Measurements from ENCODE around the gene MPV17L. TPM values are rescaled to one million over a fixed set of nuclear protein-coding genes. Genes with fewer than 3 reads are reported as not detected.

Gene MPV17L
- total RNA-seq, 1 experiment from 2014 or later, result 0.11 TPM

- no peak for TF ChIP-seq CTCF (conservative IDR thresholded peaks at IDR 0.05)
- TF ChIP-seq EZH2 (IDR thresholded peaks at IDR 0.05; ENCODE audit: low read depth), result no peak
- Histone ChIP-seq H3K4me2 (no peak overlapping the region), H4K20me1 (ENCODE audit: insufficient read depth) (no peaks in the 10 kb centered on the region), H3K36me3 (ENCODE audit: low read depth) (no peaks in the 10 kb centered on the region), H3K9me3 (ENCODE audit: insufficient read depth, low read depth) (no peaks in the 10 kb centered on the region), H3K27ac (no peak overlapping the region), H2AFZ (no peak overlapping the region), H3K79me2 (ENCODE audit: low read depth) (no peaks in the 10 kb centered on the region), H3F3A (ENCODE audit: insufficient read depth, low read depth) (peaks cover 15% of the 10 kb centered on the region), H3K4me3 (no peak overlapping the region), H3K4me1 (replicated peaks; ENCODE audit: insufficient read depth) (peaks cover 10% of the 10 kb centered on the region), H3K27me3 (ENCODE audit: insufficient read depth, low read depth) (no peaks in the 10 kb centered on the region), H3K9me2 (ENCODE audit: insufficient read depth) (no peaks in the 10 kb centered on the region)
- BruUV-seq (replicated peaks), result no TSS peak
- ChIA-PET CTCF (no interaction called here), POLR2A (ENCODE audit: unreplicated experiment) (no interaction called here)
- intact Hi-C loops (cut with micrococcal nuclease; ENCODE audit: unreplicated experiment), result no loop called here
- no peak for DNase-seq
These were observed 51.3 kb downstream of the MPV17L start for GRCh38 chr16:15446901-15447300.

- no peaks in the 10 kb centered on the region for H3K4me1 ChIP-seq (replicated peaks; ENCODE audit: insufficient read depth)
- H4K20me1 ChIP-seq (ENCODE audit: insufficient read depth), result no peaks in the 10 kb centered on the region
- no TSS peak for BruUV-seq (replicated peaks)
- H3K79me2 ChIP-seq (ENCODE audit: low read depth), result no peaks in the 10 kb centered on the region
- TF ChIP-seq EZH2 (IDR thresholded peaks at IDR 0.05; ENCODE audit: low read depth) (no peak), CTCF (conservative IDR thresholded peaks at IDR 0.05) (no peak)
- no peaks in the 10 kb centered on the region for H3K36me3 ChIP-seq (ENCODE audit: low read depth)
- H3K4me2 ChIP-seq, result no peak overlapping the region
- no peaks in the 10 kb centered on the region for H3K9me3 ChIP-seq (ENCODE audit: insufficient read depth, low read depth)
- H2AFZ ChIP-seq, result no peak overlapping the region
- no peaks in the 10 kb centered on the region for H3K27me3 ChIP-seq (ENCODE audit: insufficient read depth, low read depth)
- H3K4me3 ChIP-seq, result no peak overlapping the region
- CTCF ChIA-PET, result no interaction called here
- POLR2A ChIA-PET (ENCODE audit: unreplicated experiment), result no interaction called here
- H3F3A ChIP-seq (ENCODE audit: insufficient read depth, low read depth), result peaks cover 5% of the 10 kb centered on the region; the same call in 1 of the 2 replicates
- no peak overlapping the region for H3K27ac ChIP-seq
- H3K9me2 ChIP-seq (ENCODE audit: insufficient read depth), result no peaks in the 10 kb centered on the region
- no peak for DNase-seq
- intact Hi-C loops (cut with micrococcal nuclease; ENCODE audit: unreplicated experiment), result no loop called here
These were observed 55.1 kb downstream of the MPV17L start for GRCh38 chr16:15450624-15451023.

- Histone ChIP-seq H3K79me2 (ENCODE audit: low read depth) (no peaks in the 10 kb centered on the region), H3K4me1 (replicated peaks; ENCODE audit: insufficient read depth) (no peaks in the 10 kb centered on the region), H2AFZ (no peak overlapping the region), H3K9me3 (ENCODE audit: insufficient read depth, low read depth) (no peaks in the 10 kb centered on the region), H3K27me3 (ENCODE audit: insufficient read depth, low read depth) (no peaks in the 10 kb centered on the region), H3K27ac (no peak overlapping the region), H4K20me1 (ENCODE audit: insufficient read depth) (no peaks in the 10 kb centered on the region), H3K9me2 (ENCODE audit: insufficient read depth) (no peaks in the 10 kb centered on the region), H3K4me2 (no peak overlapping the region), H3K4me3 (no peak overlapping the region), H3K36me3 (ENCODE audit: low read depth) (no peaks in the 10 kb centered on the region), H3F3A (ENCODE audit: insufficient read depth, low read depth) (peaks cover 5% of the 10 kb centered on the region; the same call in 1 of the 2 replicates)
- DNase-seq, result no peak
- ChIA-PET POLR2A (ENCODE audit: unreplicated experiment) (interaction anchor here (0.6 kb wide), 1 partner anchor 9 kb away, joined by 14 read pairs; no protein-coding TSS in a partner anchor), CTCF (interaction anchor here (0.7 kb wide), 1 partner anchor 808 kb away, joined by 14 read pairs; no protein-coding TSS in a partner anchor)
- BruUV-seq (replicated peaks), result no TSS peak
- intact Hi-C loops (cut with micrococcal nuclease; ENCODE audit: unreplicated experiment), result no loop called here
- TF ChIP-seq EZH2 (IDR thresholded peaks at IDR 0.05; ENCODE audit: low read depth) (no peak), CTCF (conservative IDR thresholded peaks at IDR 0.05) (no peak)
These were observed 55.7 kb downstream of the MPV17L start for GRCh38 chr16:15451098-15451731.

Data from PC-9 (cell line).